HL-60 (cell line): ENCODE data around the gene GLRA1.

Experiments used
- GABPA ChIP-seq: IDR thresholded peaks from 2 replicates; pipeline ENCODE4 v1.6.1; 2012; ENCODE audit warnings: low read depth
- POLR2AphosphoS5 ChIP-seq: IDR thresholded peaks from 2 replicates; pipeline ENCODE4 v1.6.1; 2012; ENCODE audit warnings: low read depth
- TF ChIP-seq, protein P1 (sequence below): IDR thresholded peaks from one replicate; pipeline ENCODE4 v1.5.1; 2011; ENCODE audit warnings: low read length, control low read depth, inconsistent platforms; ENCODE audit not compliant: insufficient read depth
- TF ChIP-seq, protein P2 (sequence below): IDR thresholded peaks from 2 replicates; pipeline ENCODE4 v1.6.1; 2012; ENCODE audit warnings: low read depth; ENCODE audit not compliant: insufficient replicate concordance

DNA sequence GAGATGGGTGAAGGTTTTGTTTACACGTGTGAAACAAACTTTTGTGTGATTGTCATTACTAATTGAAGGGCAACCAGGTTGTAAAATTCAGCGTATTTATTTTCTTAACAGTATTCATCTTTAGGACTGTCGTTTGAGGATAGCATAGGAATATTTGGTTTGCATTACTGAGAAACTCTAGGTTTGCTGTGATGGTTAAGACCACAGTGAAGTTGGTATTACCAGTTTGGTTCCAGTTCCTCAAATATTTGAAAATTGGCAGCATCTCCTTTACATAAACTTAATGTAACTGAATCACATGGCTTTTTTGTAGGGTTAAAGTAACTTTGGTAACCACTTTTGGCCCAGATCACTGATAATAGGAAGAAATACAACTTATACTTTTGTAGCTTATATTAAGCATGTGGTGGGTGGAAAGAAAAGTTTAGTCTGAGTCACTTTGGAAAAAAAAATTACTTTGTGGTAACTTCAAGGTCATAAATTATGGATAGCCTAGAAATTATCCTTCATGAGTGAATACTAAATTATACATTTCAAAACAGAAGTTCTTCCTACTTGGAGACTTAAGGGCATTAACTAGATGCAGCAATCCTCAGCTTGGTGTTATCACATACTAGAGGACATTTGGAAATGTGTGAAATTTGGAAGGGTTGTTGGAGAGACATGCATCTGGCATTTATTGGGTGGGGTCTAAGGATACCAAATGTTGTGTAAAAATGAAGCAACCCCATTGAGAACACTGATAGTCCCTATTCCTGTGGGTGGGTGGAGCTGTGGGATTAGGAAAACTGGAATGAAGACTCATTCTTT lies 119.0 kb downstream of the GLRA1 start:
- TF ChIP-seq, protein P1, sequence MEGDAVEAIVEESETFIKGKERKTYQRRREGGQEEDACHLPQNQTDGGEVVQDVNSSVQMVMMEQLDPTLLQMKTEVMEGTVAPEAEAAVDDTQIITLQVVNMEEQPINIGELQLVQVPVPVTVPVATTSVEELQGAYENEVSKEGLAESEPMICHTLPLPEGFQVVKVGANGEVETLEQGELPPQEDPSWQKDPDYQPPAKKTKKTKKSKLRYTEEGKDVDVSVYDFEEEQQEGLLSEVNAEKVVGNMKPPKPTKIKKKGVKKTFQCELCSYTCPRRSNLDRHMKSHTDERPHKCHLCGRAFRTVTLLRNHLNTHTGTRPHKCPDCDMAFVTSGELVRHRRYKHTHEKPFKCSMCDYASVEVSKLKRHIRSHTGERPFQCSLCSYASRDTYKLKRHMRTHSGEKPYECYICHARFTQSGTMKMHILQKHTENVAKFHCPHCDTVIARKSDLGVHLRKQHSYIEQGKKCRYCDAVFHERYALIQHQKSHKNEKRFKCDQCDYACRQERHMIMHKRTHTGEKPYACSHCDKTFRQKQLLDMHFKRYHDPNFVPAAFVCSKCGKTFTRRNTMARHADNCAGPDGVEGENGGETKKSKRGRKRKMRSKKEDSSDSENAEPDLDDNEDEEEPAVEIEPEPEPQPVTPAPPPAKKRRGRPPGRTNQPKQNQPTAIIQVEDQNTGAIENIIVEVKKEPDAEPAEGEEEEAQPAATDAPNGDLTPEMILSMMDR = no peak
- TF ChIP-seq, protein P2, sequence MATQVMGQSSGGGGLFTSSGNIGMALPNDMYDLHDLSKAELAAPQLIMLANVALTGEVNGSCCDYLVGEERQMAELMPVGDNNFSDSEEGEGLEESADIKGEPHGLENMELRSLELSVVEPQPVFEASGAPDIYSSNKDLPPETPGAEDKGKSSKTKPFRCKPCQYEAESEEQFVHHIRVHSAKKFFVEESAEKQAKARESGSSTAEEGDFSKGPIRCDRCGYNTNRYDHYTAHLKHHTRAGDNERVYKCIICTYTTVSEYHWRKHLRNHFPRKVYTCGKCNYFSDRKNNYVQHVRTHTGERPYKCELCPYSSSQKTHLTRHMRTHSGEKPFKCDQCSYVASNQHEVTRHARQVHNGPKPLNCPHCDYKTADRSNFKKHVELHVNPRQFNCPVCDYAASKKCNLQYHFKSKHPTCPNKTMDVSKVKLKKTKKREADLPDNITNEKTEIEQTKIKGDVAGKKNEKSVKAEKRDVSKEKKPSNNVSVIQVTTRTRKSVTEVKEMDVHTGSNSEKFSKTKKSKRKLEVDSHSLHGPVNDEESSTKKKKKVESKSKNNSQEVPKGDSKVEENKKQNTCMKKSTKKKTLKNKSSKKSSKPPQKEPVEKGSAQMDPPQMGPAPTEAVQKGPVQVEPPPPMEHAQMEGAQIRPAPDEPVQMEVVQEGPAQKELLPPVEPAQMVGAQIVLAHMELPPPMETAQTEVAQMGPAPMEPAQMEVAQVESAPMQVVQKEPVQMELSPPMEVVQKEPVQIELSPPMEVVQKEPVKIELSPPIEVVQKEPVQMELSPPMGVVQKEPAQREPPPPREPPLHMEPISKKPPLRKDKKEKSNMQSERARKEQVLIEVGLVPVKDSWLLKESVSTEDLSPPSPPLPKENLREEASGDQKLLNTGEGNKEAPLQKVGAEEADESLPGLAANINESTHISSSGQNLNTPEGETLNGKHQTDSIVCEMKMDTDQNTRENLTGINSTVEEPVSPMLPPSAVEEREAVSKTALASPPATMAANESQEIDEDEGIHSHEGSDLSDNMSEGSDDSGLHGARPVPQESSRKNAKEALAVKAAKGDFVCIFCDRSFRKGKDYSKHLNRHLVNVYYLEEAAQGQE = no peak
- TF ChIP-seq POLR2AphosphoS5 (no peak), GABPA (no peak)
